OCI-LY1 (cell line): Measurements from ENCODE around the gene GDF7.

Source experiments
- CTCF ChIP-seq: fragments of 200-600 bp; sonication (generic), shearing (Covaris generic); IDR thresholded peaks from 2 replicates; pipeline ENCODE4 v1.5.1; 2017; ENCODE audit warnings: mild to moderate bottlenecking, antibody characterized with exemption, low read length, moderate library complexity, mixed read lengths
- EZH2 ChIP-seq: fragments of 200-600 bp; sonication (generic), shearing (Covaris generic); IDR thresholded peaks from 2 replicates; pipeline ENCODE4 v1.8.0; 2017; ENCODE audit warnings: borderline replicate concordance, mixed run types, mild to moderate bottlenecking, antibody characterized with exemption, low read length, moderate library complexity, mixed read lengths

GRCh38 chr2:20650877-20651730 lies 15.8 kb upstream of the GDF7 start, which contains the start of gene HS1BP3:
- peak; percentile 58 for TF ChIP-seq CTCF
- TF ChIP-seq EZH2 = no peak
